Raji (cell line): ENCODE data around the gene CDV3.
A peak's percentile ranks its signal among the peaks of the same experiment; 100 is the strongest.

Source experiments
- POLR2A ChIP-seq: IDR thresholded peaks from 2 replicates; pipeline ENCODE4 v1.6.1; 2011; ENCODE audit warnings: low read depth, low read length, control low read depth; ENCODE audit not compliant: insufficient read depth

The CDV3 gene

GRCh38 chr3:133573629-133574194 is at the start of gene CDV3:
Gene CDV3 (plus strand): TSS chr3:133573686. CDS start chr3:133574045, 359 bp downstream.
- TF ChIP-seq POLR2A: peak; percentile 28; the same call in 1 of the 2 replicates

- TF ChIP-seq POLR2A: no peak
Measured at GRCh38 chr3:133525435-133525834, 48.1 kb upstream of the CDV3 start.

DNA sequence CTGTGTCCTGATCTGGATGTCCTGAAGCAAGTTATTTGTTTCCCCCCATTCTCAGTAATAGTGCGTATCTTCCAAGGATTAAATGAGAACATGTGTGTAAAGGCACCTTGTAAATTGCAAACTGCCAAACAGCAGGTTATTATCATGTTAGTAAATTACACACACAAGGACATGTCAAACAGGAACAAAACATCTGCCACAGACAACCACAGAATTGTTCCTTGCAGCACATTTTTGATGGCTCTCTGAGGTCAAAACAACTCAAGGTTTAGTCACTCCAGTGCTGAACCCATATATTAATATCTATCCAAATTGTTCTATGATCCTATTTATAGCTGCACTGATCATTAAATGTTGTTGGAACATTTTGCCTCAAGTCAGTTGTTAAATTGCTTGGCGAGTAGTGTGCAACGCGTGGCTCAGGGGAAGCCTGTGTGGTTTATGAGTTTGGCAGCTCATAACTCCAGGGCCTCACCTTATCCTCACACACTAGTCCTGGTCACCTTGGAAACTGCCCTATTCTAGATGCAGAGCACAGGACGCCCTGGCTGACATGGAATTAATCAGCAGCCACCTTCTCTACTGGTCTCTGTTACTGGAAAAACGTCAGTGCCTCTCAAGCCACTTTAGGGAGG is 46.3 kb upstream of the CDV3 start:
- no peak for TF ChIP-seq POLR2A

- TF ChIP-seq POLR2A: no peak
Measured at GRCh38 chr3:133529809-133530208, 43.7 kb upstream of the CDV3 start.

GRCh38 chr3:133531981-133532380 is 41.5 kb upstream of the CDV3 start:
- TF ChIP-seq POLR2A: no peak

DNA sequence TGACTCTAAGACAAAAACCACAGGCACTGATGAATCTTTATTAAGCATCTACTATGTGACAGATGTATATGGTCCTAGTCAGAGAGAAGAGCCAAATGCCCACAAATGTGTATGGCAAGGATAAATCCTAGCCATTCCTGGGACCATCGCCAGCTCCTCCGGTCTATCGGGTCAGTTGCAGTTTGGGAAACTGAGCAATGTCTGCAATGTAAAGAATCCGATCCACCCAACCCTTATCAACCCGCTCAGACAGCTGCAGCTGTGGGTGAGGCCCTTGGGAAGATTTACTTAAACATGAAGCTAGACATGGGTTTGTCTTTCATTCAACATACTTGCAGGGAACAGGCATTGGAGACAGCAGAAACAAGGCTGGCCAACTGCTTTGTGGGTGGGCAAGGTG is 40.5 kb upstream of the CDV3 start:
- TF ChIP-seq POLR2A: no peak

DNA sequence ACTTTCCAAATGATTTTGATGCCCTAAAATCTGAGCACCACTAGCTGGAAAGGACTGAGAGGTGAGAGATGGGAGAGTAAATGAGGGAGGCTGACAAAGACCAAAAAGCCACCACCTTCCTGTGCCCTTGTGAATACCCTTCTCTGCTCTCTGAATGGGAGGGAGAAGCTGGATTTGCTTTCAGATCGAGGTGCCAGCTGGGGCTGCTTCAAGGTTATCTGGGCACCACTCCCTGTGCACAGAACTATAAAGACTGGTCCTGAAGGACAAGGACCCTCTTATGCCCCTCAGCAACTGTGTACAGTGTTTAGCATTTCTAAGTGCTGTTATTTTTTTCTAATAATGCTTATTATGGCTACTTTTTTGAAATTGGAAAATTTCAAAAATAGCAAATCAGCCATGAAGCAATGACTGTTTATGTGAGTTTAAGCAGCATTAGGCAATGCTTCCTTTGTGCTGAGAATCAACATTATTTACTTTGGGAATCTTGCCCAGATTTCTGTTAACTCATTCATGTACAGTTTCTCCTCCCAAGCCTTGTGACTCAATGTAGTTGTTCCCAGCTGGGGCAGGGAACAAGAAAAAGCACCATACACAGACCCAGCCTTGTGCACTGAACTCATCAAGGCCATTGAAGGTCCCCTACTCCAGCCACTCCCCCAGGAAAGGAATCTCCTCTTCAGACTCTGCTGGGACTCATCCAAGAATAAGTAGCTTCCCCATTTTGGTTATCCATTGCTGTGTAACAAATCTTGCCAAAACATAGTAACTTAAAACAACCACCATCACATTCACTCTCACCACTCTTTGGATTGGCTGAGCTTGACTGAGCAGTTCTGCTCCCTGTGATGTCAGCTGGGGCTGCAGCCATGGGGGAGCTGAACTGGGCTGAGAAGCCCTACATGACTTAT is 37.3 kb upstream of the CDV3 start:
- no peak for TF ChIP-seq POLR2A

DNA sequence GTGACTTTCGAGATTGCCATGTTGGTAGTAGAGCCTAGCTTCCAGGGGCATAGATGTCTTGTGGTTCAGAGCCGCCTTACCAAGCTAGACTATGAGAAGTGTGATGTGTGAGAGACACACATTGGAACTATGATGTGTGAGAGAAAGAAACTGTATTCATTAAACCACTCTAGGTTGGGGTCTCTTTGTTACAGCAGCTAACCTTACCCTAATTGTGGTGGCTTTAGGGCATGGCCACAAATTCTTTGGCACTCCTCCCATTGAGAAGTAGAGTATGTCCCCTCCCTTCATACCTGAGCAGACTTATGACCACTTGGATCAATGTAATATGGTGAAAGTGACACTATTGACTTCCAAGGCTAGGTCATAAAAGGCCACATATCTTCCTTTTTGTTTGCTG is 35.3 kb upstream of the CDV3 start:
- TF ChIP-seq POLR2A: no peak

DNA sequence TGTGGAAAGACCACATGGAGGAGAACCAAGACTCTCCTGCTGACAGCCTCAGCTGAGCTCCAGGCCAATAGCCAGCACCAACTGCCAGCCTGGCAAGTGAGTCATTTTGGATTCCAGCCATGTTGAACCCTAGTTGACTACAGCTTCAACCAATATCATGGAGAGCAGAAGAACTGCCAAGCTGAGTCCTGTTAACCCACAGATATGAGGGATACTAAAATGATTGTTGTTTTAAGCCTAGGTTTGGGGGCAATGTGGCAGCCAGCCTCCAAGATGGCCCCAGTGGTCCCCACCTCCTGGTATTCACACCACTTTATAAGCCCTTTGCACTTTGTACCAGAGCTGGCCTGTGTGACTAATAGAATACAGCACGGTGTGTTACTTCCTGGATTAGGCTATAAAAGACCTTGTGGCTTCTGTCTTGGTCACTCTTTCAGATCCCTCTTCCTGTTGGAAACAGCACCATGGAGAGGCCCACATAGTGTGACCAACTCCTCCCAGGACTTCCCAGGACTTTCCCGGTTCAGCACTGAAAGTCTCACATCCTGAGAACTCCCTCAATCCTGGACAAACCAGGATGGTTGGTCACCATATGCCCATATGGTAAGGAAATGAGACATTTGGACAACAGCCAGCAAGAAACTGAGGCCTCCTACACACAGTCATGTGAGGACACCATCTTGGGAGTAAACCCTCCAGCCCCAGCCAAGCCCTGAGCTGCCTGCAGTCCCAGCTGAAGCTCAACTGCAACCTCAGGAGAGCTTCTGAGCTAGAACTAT is 32.4 kb upstream of the CDV3 start:
- no peak for TF ChIP-seq POLR2A

- no peak for TF ChIP-seq POLR2A
Measured at GRCh38 chr3:133542871-133543270, 30.6 kb upstream of the CDV3 start.

GRCh38 chr3:133547432-133548041 is 25.9 kb upstream of the CDV3 start:
- TF ChIP-seq POLR2A: no peak

DNA sequence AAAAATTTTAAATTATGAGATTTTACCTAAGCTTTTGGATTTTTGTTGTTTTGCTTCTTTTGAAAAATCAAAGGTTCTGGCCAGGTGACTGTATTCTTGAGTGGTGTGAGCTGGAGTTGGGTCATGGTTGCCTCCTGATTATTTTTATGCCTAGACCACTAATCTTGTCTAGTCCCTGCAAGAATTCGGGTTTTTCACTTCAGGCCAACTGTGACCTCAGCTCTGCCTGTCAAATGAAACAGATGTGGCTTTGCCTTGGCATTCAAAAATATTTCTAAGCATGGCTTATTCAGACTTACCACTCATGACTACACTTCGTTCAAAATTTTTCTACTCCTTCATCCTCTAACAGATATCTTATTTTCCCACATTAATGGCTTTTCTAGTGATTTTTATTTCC is 25.4 kb upstream of the CDV3 start:
- TF ChIP-seq POLR2A: no peak

- no peak for TF ChIP-seq POLR2A
Measured at GRCh38 chr3:133549565-133549964, 23.9 kb upstream of the CDV3 start.

- TF ChIP-seq POLR2A: no peak
Measured at GRCh38 chr3:133561679-133562078, 11.8 kb upstream of the CDV3 start.

- TF ChIP-seq POLR2A: no peak
Measured at GRCh38 chr3:133562376-133562775, 11.1 kb upstream of the CDV3 start.
